ENCODE data around the gene SLC8A2.

- TF ChIP-seq CTCF (IDR thresholded peaks at IDR 0.05) = no peak
- no peak for TF ChIP-seq POLR2A (IDR thresholded peaks at IDR 0.05)
Measured at GRCh38 chr19:47445527-47445926, 26.2 kb downstream of the SLC8A2 start.

All from ovary (tissue), 3 donors.